ENCODE data around the gene ALDH16A1.

DNA sequence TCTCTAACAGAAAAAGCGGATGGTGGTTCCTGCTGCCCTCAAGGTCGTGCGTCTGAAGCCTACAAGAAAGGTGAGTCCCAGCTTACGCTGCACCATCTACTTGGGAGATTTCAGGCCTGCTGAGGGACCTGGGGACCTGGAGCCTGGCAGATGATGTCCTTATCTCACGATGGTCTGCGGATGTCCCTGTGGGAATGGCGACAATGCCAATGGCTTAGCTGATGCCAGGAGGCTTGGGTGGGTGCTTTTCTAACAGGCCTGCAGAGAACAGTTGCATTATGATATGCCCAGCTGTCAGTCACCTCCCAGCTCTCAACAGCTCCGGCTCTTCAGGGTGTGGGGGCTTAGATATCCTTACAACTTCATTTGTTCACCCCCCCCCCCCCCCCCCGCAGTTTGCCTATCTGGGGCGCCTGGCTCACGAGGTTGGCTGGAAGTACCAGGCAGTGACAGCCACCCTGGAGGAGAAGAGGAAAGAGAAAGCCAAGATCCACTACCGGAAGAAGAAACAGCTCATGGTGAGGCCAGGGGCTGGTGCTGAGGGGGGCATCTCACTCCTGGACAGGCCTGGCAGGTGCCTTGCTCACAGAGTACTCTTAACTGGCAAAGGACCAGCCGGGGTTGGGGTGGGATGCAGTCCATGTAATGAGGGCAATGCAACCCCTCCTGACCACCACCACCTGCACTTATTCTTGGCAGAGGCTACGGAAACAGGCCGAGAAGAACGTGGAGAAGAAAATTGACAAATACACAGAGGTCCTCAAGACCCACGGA is 38.2 kb downstream of the ALDH16A1 start:
- TF ChIP-seq POLR2A (IDR thresholded peaks at IDR 0.05; ENCODE audit: low read depth, low read length) (no peak), CHD1 (IDR thresholded peaks at IDR 0.05; ENCODE audit: low read depth, low read length) (no peak), SMC3 (IDR thresholded peaks at IDR 0.05; ENCODE audit: low read depth, low read length) (no peak), CEBPB (IDR thresholded peaks at IDR 0.05; ENCODE audit: low read depth, low read length) (no peak), MXI1 (IDR thresholded peaks at IDR 0.05; ENCODE audit: borderline replicate concordance, low read depth, low read length) (no peak), RFX5 (IDR thresholded peaks at IDR 0.05; ENCODE audit: low read depth, low read length) (no peak), RCOR1 (IDR thresholded peaks at IDR 0.05; ENCODE audit: insufficient replicate concordance, low read length) (no peak), MAFK (IDR thresholded peaks at IDR 0.05; ENCODE audit: low read depth, low read length) (no peak), RAD21 (IDR thresholded peaks at IDR 0.05; ENCODE audit: low read length) (no peak), MAZ (IDR thresholded peaks at IDR 0.05; ENCODE audit: borderline replicate concordance, low read depth, low read length) (no peak)
- TF ChIP-seq, protein P1, sequence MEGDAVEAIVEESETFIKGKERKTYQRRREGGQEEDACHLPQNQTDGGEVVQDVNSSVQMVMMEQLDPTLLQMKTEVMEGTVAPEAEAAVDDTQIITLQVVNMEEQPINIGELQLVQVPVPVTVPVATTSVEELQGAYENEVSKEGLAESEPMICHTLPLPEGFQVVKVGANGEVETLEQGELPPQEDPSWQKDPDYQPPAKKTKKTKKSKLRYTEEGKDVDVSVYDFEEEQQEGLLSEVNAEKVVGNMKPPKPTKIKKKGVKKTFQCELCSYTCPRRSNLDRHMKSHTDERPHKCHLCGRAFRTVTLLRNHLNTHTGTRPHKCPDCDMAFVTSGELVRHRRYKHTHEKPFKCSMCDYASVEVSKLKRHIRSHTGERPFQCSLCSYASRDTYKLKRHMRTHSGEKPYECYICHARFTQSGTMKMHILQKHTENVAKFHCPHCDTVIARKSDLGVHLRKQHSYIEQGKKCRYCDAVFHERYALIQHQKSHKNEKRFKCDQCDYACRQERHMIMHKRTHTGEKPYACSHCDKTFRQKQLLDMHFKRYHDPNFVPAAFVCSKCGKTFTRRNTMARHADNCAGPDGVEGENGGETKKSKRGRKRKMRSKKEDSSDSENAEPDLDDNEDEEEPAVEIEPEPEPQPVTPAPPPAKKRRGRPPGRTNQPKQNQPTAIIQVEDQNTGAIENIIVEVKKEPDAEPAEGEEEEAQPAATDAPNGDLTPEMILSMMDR (conservative IDR thresholded peaks at IDR 0.05; ENCODE audit: low read depth, low read length), result no peak
- TF ChIP-seq, protein P2, sequence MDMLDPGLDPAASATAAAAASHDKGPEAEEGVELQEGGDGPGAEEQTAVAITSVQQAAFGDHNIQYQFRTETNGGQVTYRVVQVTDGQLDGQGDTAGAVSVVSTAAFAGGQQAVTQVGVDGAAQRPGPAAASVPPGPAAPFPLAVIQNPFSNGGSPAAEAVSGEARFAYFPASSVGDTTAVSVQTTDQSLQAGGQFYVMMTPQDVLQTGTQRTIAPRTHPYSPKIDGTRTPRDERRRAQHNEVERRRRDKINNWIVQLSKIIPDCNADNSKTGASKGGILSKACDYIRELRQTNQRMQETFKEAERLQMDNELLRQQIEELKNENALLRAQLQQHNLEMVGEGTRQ (IDR thresholded peaks at IDR 0.05; ENCODE audit: low read depth, low read length), result no peak

Measured in IMR-90 (cell line).